HTR-8/SVneo (cell line): ENCODE data around the gene FNDC3B.
A peak's percentile ranks its signal among the peaks of the same experiment; 100 is the strongest.
"Not testable (repeated sequence)": the region's sequence is repeated elsewhere in the genome, so short reads cannot be mapped to it uniquely, and the experiment has no call there.

Source experiments
- DNase-seq: peaks from one replicate; pipeline ENCODE4 v3.0.0; 2011; ENCODE audit warnings: low spot score, mixed read lengths; ENCODE audit not compliant: insufficient read length
- FAIRE-seq: peaks from 2 replicates; lab custom pipeline; 2011; peaks lifted over from hg19 to GRCh38; lab: Jason Lieb, UNC

The FNDC3B gene

GRCh38 chr3:172039436-172040077 is at the start of gene FNDC3B:
Gene FNDC3B, plus strand, starts transcription at chr3:172039578. Its CDS starts 72,902 bp downstream, at chr3:172112480.
- FAIRE-seq (peak; percentile 52), DNase-seq (peak; percentile 89)

DNA sequence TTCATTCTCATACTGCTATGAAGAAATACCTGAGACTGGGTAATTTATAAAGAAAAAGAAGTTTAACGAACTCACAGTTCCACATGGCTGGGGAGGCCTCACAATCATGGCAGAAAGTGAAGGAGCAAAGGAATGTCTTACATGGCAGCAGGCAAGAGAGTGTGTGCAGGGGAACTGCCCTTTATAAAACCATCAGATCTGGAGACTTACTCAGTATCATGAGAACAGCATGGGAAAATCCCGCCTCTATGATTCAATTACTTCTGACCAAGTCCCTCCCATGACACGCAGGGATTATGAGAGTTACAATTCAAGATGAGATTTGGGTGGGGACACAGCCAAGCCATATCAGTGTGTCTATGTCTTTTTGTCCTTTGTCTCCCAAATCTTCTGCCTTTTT is 49.1 kb upstream of the FNDC3B start:
- not testable (repeated sequence) for DNase-seq, FAIRE-seq

DNA sequence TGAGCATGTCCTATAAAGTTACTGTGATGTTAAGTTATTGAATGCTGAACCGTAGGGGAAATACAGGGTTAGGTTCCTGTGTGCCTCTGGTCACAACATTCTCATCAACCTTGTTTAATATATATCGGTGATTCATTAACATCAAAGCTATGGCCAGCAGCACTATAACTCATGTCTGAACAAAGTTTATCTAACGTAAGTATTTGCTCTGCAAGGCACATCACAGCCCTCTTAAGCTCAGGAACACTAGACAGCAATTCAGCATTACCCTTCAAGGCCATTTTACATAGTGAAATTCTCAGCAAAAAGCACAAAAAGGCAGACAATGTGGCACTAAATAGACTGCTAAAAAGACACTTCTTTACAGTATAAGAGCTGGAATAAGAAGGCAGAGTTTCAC is 48.2 kb upstream of the FNDC3B start:
- DNase-seq (no peak), FAIRE-seq (peak; percentile 52)

DNA sequence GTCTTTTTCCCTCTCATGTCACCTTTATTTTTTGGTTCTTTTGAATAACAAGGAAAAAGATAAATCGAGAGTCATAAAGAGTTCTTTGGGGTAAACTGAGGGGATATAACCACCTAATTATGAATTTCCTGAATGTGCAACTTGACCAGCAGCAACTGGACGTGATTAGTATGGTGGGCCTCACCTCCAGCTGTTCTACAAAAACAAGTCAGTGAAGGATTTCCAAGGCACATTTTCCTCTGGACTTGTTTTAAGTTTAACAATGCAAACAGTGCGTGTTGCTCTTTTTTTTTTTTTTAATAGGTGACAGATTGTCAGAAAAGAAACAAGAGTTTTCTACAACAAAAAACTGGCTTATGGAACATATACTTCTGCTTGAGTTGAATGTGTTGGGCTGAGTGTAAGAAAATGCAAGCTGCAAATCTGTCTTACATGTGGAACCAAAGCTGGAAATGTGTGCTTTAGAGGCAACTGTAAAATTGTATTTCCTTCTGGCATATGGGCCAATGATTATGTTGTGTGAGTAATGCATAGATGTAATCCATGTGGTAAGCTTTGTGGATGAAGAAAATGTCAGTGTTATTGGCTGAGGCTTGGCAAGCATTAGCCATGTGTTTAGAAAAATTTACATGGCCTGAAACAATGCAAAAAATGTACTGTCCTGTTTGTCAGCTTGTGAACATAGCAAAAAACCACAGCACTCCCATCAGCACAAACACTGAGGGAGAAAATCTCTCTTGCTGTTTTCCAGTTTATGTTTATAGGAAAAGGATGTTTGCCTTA is 44.5 kb upstream of the FNDC3B start:
- FAIRE-seq (no peak), DNase-seq (peak; percentile 36)

DNA sequence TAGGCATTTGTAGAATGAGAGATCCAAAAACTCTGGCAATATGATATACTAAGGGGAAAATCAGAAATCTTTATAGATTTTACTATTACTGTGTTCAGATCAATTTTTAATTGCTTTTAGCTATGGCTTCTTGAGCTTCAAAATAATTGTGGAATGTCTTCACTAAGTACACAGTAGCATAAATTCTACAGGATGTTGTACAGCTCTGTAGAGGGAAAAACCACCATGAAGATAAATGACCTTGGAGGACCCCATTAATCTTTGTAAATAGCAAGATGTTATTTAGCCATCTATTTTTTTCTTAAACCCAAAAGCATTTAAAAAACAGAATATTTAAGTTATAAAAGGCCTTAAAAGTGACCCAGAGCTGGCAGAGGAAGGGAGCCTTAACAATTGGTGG is 43.9 kb upstream of the FNDC3B start:
- DNase-seq (no peak), FAIRE-seq (no peak)

DNA sequence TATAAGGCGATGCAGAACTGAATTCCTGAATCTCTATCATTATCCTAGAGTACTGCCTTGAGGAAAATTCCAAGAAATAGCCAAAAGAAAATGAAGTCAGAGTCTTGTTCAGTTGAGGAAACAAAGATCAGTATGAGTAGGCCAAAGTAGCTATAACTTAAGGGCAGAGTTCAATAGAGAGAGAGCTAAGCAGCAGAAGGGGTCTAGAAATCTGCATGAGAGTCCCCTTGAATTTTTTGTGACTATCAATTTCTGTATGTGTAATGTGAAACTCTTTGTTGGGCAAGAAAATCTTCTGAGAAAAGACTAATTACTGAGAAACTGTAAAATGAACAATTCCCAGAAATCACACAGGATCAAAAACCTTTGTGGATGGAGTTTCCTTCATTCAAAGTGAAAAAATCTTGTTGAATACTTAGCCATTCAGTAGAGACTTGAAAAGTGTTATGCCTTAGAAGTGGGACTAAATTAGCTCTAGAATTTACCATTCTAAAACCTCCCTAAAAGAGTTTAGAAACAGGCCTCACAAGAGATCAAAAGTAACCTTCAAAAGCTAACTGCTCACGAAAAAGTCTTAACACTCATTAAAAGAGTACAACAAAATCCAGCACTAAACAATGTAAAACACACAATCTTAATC is 43.1 kb upstream of the FNDC3B start:
- DNase-seq (no peak), FAIRE-seq (no peak)

DNA sequence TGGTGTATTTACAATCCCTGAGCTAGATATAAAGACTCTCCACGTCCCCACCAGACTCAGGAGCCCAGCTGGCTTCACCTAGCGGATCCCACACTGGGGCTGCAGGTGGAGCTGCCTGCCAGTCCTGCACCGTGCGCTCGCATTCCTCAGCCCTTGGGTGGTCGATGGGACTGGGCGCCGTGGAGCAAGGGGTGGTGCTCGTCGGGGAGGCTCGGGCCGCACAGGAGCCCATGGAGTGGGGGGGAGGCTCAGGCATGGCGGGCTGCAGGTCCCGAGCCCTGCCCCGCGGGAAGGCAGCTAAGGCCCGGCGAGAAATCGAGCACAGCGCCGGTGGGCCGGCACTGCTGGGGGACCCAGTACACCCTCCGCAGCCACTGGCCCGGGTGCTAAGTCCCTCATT is 40.6 kb upstream of the FNDC3B start:
- not testable (repeated sequence) for FAIRE-seq

DNA sequence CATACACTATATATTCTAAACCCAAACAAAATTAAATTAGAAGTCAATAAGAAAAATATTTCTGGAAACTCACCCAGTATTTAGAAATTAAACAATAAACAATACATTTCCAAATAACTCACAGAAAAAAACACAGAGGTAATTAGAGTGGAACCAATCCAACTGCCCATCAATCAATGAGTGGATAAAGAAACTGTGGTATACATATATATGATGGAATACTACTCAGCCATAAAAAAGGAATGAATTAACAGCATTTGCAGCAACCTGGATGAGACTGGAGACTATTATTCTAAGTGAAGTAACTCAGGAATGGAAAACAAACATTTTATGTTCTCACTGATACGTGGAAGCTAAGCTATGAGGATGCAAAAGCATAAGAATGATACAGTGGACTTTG is 37.8 kb upstream of the FNDC3B start:
- FAIRE-seq, DNase-seq: not testable (repeated sequence)

More for the DNA sequence above, 40.6 kb upstream of the FNDC3B start:
- not testable (repeated sequence) for DNase-seq

DNA sequence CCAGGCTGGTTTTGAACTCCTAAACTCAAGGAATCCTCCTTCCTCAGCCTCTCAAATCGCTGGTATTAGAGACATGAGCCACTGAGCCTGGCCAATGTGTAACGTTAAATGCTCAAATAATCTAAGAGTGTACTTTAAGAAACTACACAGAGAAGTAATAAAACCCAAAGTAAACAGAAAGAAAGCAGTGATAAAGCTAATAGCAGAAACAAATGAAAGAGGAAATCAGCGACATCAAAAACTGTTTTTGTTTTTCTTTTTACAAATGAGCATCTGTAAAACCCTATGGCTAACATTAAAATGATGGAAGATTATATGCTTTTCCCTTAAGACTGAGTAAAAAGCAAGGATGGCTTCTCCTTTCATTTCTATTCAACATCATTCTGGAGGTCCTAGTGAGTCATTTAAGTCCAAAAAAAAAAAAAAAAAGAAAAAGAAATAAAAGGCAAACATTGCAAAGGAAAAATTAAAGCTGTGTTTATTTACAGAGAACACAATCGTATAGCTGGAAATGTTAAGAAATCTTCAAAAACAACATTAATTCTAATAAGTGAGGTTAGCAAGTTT is 36.8 kb upstream of the FNDC3B start:
- DNase-seq (no peak), FAIRE-seq (no peak)

DNA sequence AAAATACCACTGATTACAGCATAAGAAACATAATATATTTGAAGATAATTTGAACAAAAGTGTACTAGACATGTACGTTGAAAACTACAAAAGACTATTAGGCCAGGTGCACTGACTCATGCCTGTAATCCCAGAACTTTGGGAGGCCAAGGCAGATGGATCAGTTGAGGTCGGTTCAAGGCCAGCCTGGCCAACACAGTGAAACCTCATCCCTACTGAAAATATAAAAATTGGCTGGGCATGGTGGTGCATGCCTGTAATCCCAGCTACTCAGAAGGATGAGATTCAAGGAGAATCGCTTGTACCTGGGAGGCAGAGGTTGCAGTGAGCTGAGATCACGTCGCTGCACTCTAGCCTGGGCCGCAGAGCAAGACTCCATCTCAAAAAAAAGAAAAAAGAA is 36.2 kb upstream of the FNDC3B start:
- FAIRE-seq (no peak), DNase-seq (no peak)

GRCh38 chr3:172007065-172007370 is 32.4 kb upstream of the FNDC3B start:
- DNase-seq, result no peak
- no peak for FAIRE-seq

DNA sequence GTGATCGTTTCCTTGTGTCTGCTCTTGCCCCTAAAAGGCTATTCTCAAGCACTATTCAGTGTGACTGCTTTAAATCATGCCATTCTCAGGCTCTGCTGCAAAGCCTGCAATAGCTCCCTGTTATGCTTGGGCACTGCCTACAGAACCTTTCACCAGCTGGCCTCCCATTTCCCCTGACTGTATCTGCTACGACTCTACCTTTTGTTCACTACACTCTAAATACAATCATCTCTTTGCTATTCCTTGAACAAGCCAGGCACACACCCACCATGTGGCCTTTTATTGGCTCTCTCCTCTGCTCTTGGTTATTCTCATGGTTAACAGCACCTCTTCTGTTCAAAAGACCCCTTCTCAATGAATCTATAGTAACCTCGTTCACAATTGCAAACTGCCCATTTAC is 29.6 kb upstream of the FNDC3B start:
- no peak for FAIRE-seq
- no peak for DNase-seq

- no peak for DNase-seq
- no peak for FAIRE-seq
Observed at GRCh38 chr3:172012775-172013174, 26.6 kb upstream of the FNDC3B start.

- FAIRE-seq (no peak), DNase-seq (no peak)
Observed at GRCh38 chr3:172014145-172014544, 25.2 kb upstream of the FNDC3B start.

DNA sequence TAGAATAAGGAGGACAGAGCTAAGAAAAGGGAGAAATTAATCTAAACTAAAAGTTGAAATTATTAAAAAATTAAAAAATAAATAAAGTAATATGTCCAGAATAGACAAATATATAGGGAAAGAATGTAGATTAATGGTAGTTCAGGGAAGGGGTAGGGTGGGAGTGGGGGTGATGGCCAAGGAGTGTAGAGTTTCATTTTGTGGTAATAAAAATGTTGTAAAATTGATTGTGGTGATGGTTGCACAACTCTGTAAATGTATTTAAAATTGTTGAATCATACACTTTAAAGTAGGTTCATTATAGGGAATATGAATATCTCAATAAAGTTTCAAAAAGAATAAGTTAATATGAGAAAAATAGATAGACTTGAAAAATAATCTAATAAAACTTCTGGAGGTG is 21.0 kb upstream of the FNDC3B start:
- DNase-seq (no peak), FAIRE-seq (no peak)

- no peak for FAIRE-seq
- DNase-seq, result no peak
Observed at GRCh38 chr3:172020763-172021162, 18.6 kb upstream of the FNDC3B start.

GRCh38 chr3:172021164-172021563 is 18.2 kb upstream of the FNDC3B start:
- DNase-seq (no peak), FAIRE-seq (no peak)

DNA sequence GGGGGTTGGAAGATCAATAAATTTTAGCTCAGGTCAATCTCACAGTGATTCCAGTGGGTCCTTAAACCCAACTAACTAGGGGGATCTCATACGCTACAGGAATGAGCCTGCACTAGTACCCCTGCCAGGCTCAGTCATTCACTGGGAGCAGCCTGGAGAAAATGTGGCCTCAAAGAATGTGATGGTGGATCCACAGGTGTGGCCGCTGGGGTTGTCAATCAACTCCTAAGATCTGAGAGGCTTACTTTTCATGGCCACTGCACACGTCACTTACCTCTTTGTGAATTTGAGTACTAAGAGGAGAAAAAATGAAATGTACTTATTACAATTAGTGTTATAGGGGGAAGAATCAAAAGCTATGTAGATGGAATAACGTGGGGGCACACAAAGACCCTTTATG is 17.5 kb upstream of the FNDC3B start:
- no peak for DNase-seq

GRCh38 chr3:172023915-172024314 is 15.5 kb upstream of the FNDC3B start:
- DNase-seq (no peak), FAIRE-seq (no peak)

More for the DNA sequence above, 17.5 kb upstream of the FNDC3B start:
- FAIRE-seq, result no peak

GRCh38 chr3:172024679-172025078 is 14.7 kb upstream of the FNDC3B start:
- no peak for FAIRE-seq
- DNase-seq, result no peak
